Psoas muscle (tissue), 8 donors: ENCODE data around the gene FARP1. TPM values are rescaled to one million over a fixed set of nuclear protein-coding genes. Genes with fewer than 3 reads are reported as not detected.

ENCODE experiments used
- ATAC-seq, 4 donors: fragments of 200-7000 bp; cut with Tn5 transposase; one replicate each; pipeline ENCODE4 v1.9.1; 2020; ENCODE audit warnings: moderate library complexity in 3 of 4, mild to moderate bottlenecking in 2 of 4
- DNase-seq, 2 donors: peaks; one replicate each; pipeline ENCODE4 v3.0.0-alpha.2; 2020
- H3K27ac ChIP-seq: fragments of 200-600 bp; one replicate; pipeline ENCODE4 v1.8.0; 2022
- H3K27me3 ChIP-seq, 3 donors: fragments of 200-600 bp in 1 of 3; one replicate each; pipeline versions ENCODE4 v1.6.1 to v1.8.0; 2013 to 2022; ENCODE audit warnings: low read length in 2 of 3, mild to moderate bottlenecking in 2 of 3, moderate library complexity in 1 of 3; ENCODE audit not compliant: insufficient read depth in 3 of 3
- H3K36me3 ChIP-seq, 2 donors: fragments of 200-600 bp in 1 of 2; one replicate each; pipeline versions ENCODE4 v1.6.1 to v1.8.0; 2013 to 2022; ENCODE audit warnings: low read depth in 1 of 2, mild to moderate bottlenecking in 1 of 2, moderate library complexity in 1 of 2; ENCODE audit not compliant: insufficient read depth in 1 of 2
- H3K4me1 ChIP-seq: fragments of 200-600 bp; one replicate; pipeline ENCODE4 v1.8.0; 2022
- H3K4me3 ChIP-seq: fragments of 200-600 bp; one replicate; pipeline ENCODE4 v1.8.0; 2022; ENCODE audit warnings: mild to moderate bottlenecking
- H3K9me3 ChIP-seq: fragments of 200-600 bp; one replicate; pipeline ENCODE4 v1.8.0; 2022
- CTCF ChIP-seq: fragments of 200-600 bp; IDR thresholded peaks from one replicate; pipeline ENCODE4 v1.8.0; 2022; ENCODE audit warnings: antibody characterized with exemption
- WGBS, 3 donors: extraction: QIAGEN DNeasy Blood & Tissue Kit; methylation state at CpG; one replicate each; pipeline versions ENCODE4 v1.1.6 to v1.1.7; 2013; 5-methylcytosine and 5-hydroxymethylcytosine counted together
- intact Hi-C, 2 donors: fragments of 100-400 bp; cut with DNase I; formaldehyde crosslinking; loops; one replicate each; pipeline versions ENCODE4 v1.11.0 to v1.14.2; 2022
- polyA plus RNA-seq, 3 donors: library from polyadenylated mRNA; stranded (reverse); fragments of 200-250 nt; gene quantifications; one replicate each; pipeline ENCODE4 v1.2.3, GENCODE V29; 2013
- total RNA-seq, 4 donors: library from RNA; stranded (reverse); fragmentation: NEBNext Ultra II Directional in 2 of 4; extraction: Animal tissue kit (Norgen Biotek cat#: 25700) in 2 of 4; gene quantifications; one replicate each; pipeline versions ENCODE4 v1.2.1 to v1.2.4, GENCODE V29; 2021 to 2023
- donor health status: healthy with polysubstance abuse.
- donor health status: DM: no; HTN: no; CAD: no; lungs with moderate emphysema.
- donor health status: Bipolar disorder and iron deficiency.
- donor health status: healthy.
- donor health status: DM: yes; HTN: yes; CAD: no.
- donor health status: DM: no; HTN: no; CAD: no.
- donor health status: DM: no; HTN: no; CAD: no.
- donor health status: DM: yes; HTN: yes; CAD: no.

Gene FARP1
- total and polyA plus RNA-seq, 7 donors, result 5.7 to 19.4 (median 9.2) TPM

GRCh38 chr13:98190889-98191444, 48.1 kb downstream of the FARP1 start:
- H3K27me3 ChIP-seq, result no peaks in the 10 kb centered on the region
- TF ChIP-seq CTCF, result no peak
- H3K4me3 ChIP-seq, result no peak overlapping the region
- DNase-seq (no peak), ATAC-seq (no peak)
- no peak overlapping the region for H3K27ac ChIP-seq
- intact Hi-C loops, result no loop called here
- H3K9me3 ChIP-seq, result no peaks in the 10 kb centered on the region
- peaks cover 8% of the 10 kb centered on the region for H3K4me1 ChIP-seq
- WGBS, 3 donors, result 71 to 79% (median 75%) methylated on average over 11 of the region's 11 CpGs
- no peaks in the 10 kb centered on the region for H3K36me3 ChIP-seq

GRCh38 chr13:98192008-98192407, 49.1 kb downstream of the FARP1 start:
- Histone ChIP-seq H3K4me3 (no peak overlapping the region), H3K4me1 (peaks cover 8% of the 10 kb centered on the region), H3K27ac (no peak overlapping the region), H3K36me3 (no peaks in the 10 kb centered on the region), H3K9me3 (no peaks in the 10 kb centered on the region), H3K27me3 (no peaks in the 10 kb centered on the region)
- ATAC-seq, result no peak
- TF ChIP-seq CTCF, result no peak
- 80 to 84% (median 80%) methylated on average over 2 of the region's 2 CpGs for WGBS, 3 donors
- intact Hi-C loops, result no loop called here
- DNase-seq, result no peak

GRCh38 chr13:98195054-98195791, 52.3 kb downstream of the FARP1 start:
- DNase-seq (no peak), ATAC-seq (no peak)
- Histone ChIP-seq H3K4me1 (peaks cover 2% of the 10 kb centered on the region), H3K27ac (no peak overlapping the region), H3K9me3 (no peaks in the 10 kb centered on the region), H3K36me3 (no peaks in the 10 kb centered on the region), H3K27me3 (no peaks in the 10 kb centered on the region), H3K4me3 (no peak overlapping the region)
- no peak for TF ChIP-seq CTCF
- intact Hi-C loops, result no loop called here
- WGBS, 3 donors, result 75 to 85% (median 83%) methylated on average over 10 of the region's 10 CpGs

GRCh38 chr13:98198683-98199082, 55.8 kb downstream of the FARP1 start:
- Histone ChIP-seq H3K27me3 (no peaks in the 10 kb centered on the region), H3K4me1 (no peaks in the 10 kb centered on the region), H3K9me3 (no peaks in the 10 kb centered on the region), H3K36me3 (no peaks in the 10 kb centered on the region), H3K4me3 (no peak overlapping the region), H3K27ac (no peak overlapping the region)
- DNase-seq, result no peak
- WGBS, 3 donors, result 55 to 66% (median 63%) methylated on average over 3 to 4 of the region's 4 CpGs
- intact Hi-C loops, result no loop called here
- TF ChIP-seq CTCF, result no peak
- no peak for ATAC-seq
